Measurements from ENCODE around the gene FSIP1. TPM values are rescaled to one million over a fixed set of nuclear protein-coding genes. Genes with fewer than 3 reads are reported as not detected.

The FSIP1 gene
- total and polyA plus RNA-seq, 9 of the 15 experiments (the other 6 are each of a cell fraction or from before 2014, with no cell fraction given), result 0.07 to 0.51 (median 0.29) TPM

GRCh38 chr15:39628546-39629257, 153.9 kb downstream of the FSIP1 start (continued):
- TF ChIP-seq ZNF408 (CRISPR knock-in tag; IDR thresholded peaks at IDR 0.05; ENCODE audit: low read depth) (no peak), DPF2 (IDR thresholded peaks at IDR 0.05) (no peak), PHF21A (IDR thresholded peaks at IDR 0.05; ENCODE audit: borderline replicate concordance, low read depth) (no peak), FOXA1 (IDR thresholded peaks at IDR 0.05; ENCODE audit: borderline replicate concordance) (no peak)
- TF ChIP-seq, protein P1, sequence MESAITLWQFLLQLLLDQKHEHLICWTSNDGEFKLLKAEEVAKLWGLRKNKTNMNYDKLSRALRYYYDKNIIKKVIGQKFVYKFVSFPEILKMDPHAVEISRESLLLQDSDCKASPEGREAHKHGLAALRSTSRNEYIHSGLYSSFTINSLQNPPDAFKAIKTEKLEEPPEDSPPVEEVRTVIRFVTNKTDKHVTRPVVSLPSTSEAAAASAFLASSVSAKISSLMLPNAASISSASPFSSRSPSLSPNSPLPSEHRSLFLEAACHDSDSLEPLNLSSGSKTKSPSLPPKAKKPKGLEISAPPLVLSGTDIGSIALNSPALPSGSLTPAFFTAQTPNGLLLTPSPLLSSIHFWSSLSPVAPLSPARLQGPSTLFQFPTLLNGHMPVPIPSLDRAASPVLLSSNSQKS (CRISPR knock-in tag; IDR thresholded peaks at IDR 0.05), result no peak

DNA sequence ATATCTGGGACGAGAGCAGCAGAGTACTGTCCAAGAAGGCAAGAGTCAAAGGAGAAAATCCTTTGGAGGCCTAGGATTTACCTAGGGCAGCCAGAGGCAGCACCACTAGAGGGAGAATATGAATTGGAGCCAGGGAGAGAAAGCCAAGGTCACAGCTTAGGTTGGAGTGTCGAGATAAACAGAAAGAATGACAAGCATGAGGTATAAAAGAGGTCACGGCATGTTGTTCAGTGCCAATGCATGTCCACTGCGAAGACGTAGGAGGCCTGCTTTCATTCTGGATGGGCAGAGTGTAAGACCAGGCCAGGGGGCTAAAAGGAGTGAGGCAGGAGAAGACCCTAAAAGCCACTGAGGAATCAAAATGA, 154.5 kb downstream of the FSIP1 start:
- Histone ChIP-seq H3K79me2 (ENCODE audit: control insufficient read depth, insufficient read depth, low read length) (no peaks in the 10 kb centered on the region), H3K9me1 (ENCODE audit: control insufficient read depth, insufficient read depth, low read length) (no peaks in the 10 kb centered on the region), H3K4me1 (replicated peaks in 1 of 2; ENCODE audit: control insufficient read depth in 2 of 2, insufficient read depth in 2 of 2, low read length in 2 of 2) (no peaks in the 10 kb centered on the region), H3K9me3 (replicated peaks; ENCODE audit: control insufficient read depth, insufficient read depth, low read depth, low read length) (no peaks in the 10 kb centered on the region), H3K27me3 (ENCODE audit: control insufficient read depth in 2 of 2, insufficient read depth in 2 of 2, low read length in 2 of 2) (peaks cover 2 to 25% of the 10 kb centered on the region in 2 experiments; a peak in 4 of 5 replicates), H3K36me3 (ENCODE audit: control insufficient read depth, insufficient read depth, low read length) (no peaks in the 10 kb centered on the region), H3K4me2 (ENCODE audit: insufficient read depth, low read length) (no peak overlapping the region), H4K20me1 (replicated peaks; ENCODE audit: control insufficient read depth, insufficient read depth, low read length) (no peaks in the 10 kb centered on the region), H3K4me3 (no peak overlapping the region), H2AFZ (ENCODE audit: low read depth, low read length) (no peak overlapping the region), H3K27ac (ENCODE audit: extremely low read depth, low read depth, low read length) (no peak overlapping the region), H3K9ac (ENCODE audit: insufficient read depth in 1 of 2, low read depth in 2 of 2, low read length in 2 of 2) (no peak overlapping the region)
- intact Hi-C loops (cut with micrococcal nuclease), result no loop called here
- ATAC-seq (no peak), FAIRE-seq (no peak), DNase-seq (ENCODE audit: extremely low read depth in 1 of 4, low spot score in 3 of 4) (no peak)
- BruUV-seq (replicated peaks), result no TSS peak
- ChIA-PET POLR2A (no interaction called here), CTCF (ENCODE audit: low intra/inter-chr PET ratio) (no interaction called here)
- WGBS (ENCODE audit: insufficient coverage, low coverage, missing lambda C conversion rate), result 3% methylated on average over 5 of the region's 5 CpGs
- in situ Hi-C loops (cut with MboI), result no loop called here
- no peak for TF ChIP-seq ZBTB8A (IDR thresholded peaks at IDR 0.05; ENCODE audit: partially characterized antibody)
- no peak for TF ChIP-seq PTRF (tag; IDR thresholded peaks at IDR 0.05)
- TF ChIP-seq WHSC1 (IDR thresholded peaks at IDR 0.05; ENCODE audit: low read length), result no peak
- TF ChIP-seq HDAC6 (IDR thresholded peaks at IDR 0.05; ENCODE audit: low read depth, low read length), result no peak
- no peak for TF ChIP-seq FIP1L1 (IDR thresholded peaks at IDR 0.05; ENCODE audit: low read depth, low read length, poor library complexity, severe bottlenecking)
- no peak for TF ChIP-seq SNIP1 (IDR thresholded peaks at IDR 0.05; ENCODE audit: low read depth)
- no peak for TF ChIP-seq CSDE1 (IDR thresholded peaks at IDR 0.05)
- no peak for TF ChIP-seq ZNF274 (IDR thresholded peaks at IDR 0.05; ENCODE audit: borderline replicate concordance, low read depth, low read length)
- TF ChIP-seq, protein P2, sequence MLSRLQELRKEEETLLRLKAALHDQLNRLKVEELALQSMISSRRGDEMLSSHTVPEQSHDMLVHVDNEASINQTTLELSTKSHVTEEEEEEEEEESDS (CRISPR knock-in tag; IDR thresholded peaks at IDR 0.05), result no peak
- no peak for TF ChIP-seq CBX5 (IDR thresholded peaks at IDR 0.05; ENCODE audit: borderline replicate concordance, low read depth)
- TF ChIP-seq ESRRB (CRISPR knock-in tag; IDR thresholded peaks at IDR 0.05; ENCODE audit: borderline replicate concordance), result no peak
- no peak for TF ChIP-seq TARDBP (IDR thresholded peaks at IDR 0.05)
- TF ChIP-seq SMARCA5 (IDR thresholded peaks at IDR 0.05), result no peak
- no peak for TF ChIP-seq RNF2 (IDR thresholded peaks at IDR 0.05)
- TF ChIP-seq MCM3 (IDR thresholded peaks at IDR 0.05), result no peak

All from K562 (cell line).